Rectal smooth muscle tissue (tissue), 1 donor: Measurements from ENCODE around the gene MPPED2.

ENCODE experiments used
- H3K27ac ChIP-seq: one replicate; pipeline ENCODE4 v1.7.0; 2013; ENCODE audit warnings: low read depth, low read length, inconsistent platforms
- H3K27me3 ChIP-seq: one replicate; pipeline ENCODE4 v1.7.0; 2013; ENCODE audit warnings: low read length; ENCODE audit not compliant: control insufficient read depth, insufficient read depth
- H3K36me3 ChIP-seq: one replicate; pipeline ENCODE4 v1.7.0; 2013; ENCODE audit warnings: low read length; ENCODE audit not compliant: control insufficient read depth, insufficient read depth
- H3K4me1 ChIP-seq: one replicate; pipeline ENCODE4 v1.7.0; 2013; ENCODE audit warnings: low read length; ENCODE audit not compliant: control insufficient read depth, insufficient read depth
- H3K4me3 ChIP-seq: one replicate; pipeline ENCODE4 v1.7.0; 2013; ENCODE audit warnings: low read length
- H3K9ac ChIP-seq: one replicate; pipeline ENCODE4 v1.7.0; 2013; ENCODE audit warnings: low read length

Gene MPPED2

GRCh38 chr11:30453705-30454104 lies 132.4 kb downstream of the MPPED2 start:
- Histone ChIP-seq H3K27me3 (no peaks in the 10 kb centered on the region), H3K4me3 (no peak overlapping the region), H3K27ac (no peak overlapping the region), H3K36me3 (no peaks in the 10 kb centered on the region), H3K4me1 (peaks cover 10% of the 10 kb centered on the region), H3K9ac (no peak overlapping the region)

- H3K4me1 ChIP-seq, result peaks cover 10% of the 10 kb centered on the region
Observed at GRCh38 chr11:30452842-30453241, 133.3 kb downstream of the MPPED2 start.

GRCh38 chr11:30452114-30452513 lies 134.0 kb downstream of the MPPED2 start:
- no peak overlapping the region for H3K9ac ChIP-seq
- no peaks in the 10 kb centered on the region for H3K36me3 ChIP-seq
- no peak overlapping the region for H3K4me3 ChIP-seq
- H3K27ac ChIP-seq, result no peak overlapping the region
- H3K4me1 ChIP-seq, result peaks cover 10% of the 10 kb centered on the region
- H3K27me3 ChIP-seq, result no peaks in the 10 kb centered on the region

More at GRCh38 chr11:30452842-30453241, 133.3 kb downstream of the MPPED2 start:
- Histone ChIP-seq H3K36me3 (no peaks in the 10 kb centered on the region), H3K9ac (no peak overlapping the region), H3K27me3 (no peaks in the 10 kb centered on the region), H3K4me3 (no peak overlapping the region), H3K27ac (no peak overlapping the region)

- H3K9ac ChIP-seq, result no peak overlapping the region
Observed at GRCh38 chr11:30451626-30452025, 134.5 kb downstream of the MPPED2 start.

GRCh38 chr11:30451167-30451566 lies 135.0 kb downstream of the MPPED2 start:
- H3K27ac ChIP-seq, result no peak overlapping the region

More at GRCh38 chr11:30451626-30452025, 134.5 kb downstream of the MPPED2 start:
- Histone ChIP-seq H3K36me3 (no peaks in the 10 kb centered on the region), H3K4me3 (no peak overlapping the region), H3K27me3 (no peaks in the 10 kb centered on the region), H3K27ac (no peak overlapping the region), H3K4me1 (peaks cover 10% of the 10 kb centered on the region)

GRCh38 chr11:30447058-30447640 lies 139.0 kb downstream of the MPPED2 start:
- H3K4me1 ChIP-seq, result no peaks in the 10 kb centered on the region
- no peak overlapping the region for H3K4me3 ChIP-seq
- H3K27ac ChIP-seq, result no peak overlapping the region
- no peaks in the 10 kb centered on the region for H3K36me3 ChIP-seq
- H3K9ac ChIP-seq, result no peak overlapping the region
- H3K27me3 ChIP-seq, result no peaks in the 10 kb centered on the region

More at GRCh38 chr11:30451167-30451566, 135.0 kb downstream of the MPPED2 start:
- H3K4me1 ChIP-seq, result peaks cover 10% of the 10 kb centered on the region
- no peak overlapping the region for H3K4me3 ChIP-seq
- H3K27me3 ChIP-seq, result no peaks in the 10 kb centered on the region
- no peaks in the 10 kb centered on the region for H3K36me3 ChIP-seq
- no peak overlapping the region for H3K9ac ChIP-seq

GRCh38 chr11:30446520-30446919 lies 139.6 kb downstream of the MPPED2 start:
- Histone ChIP-seq H3K4me3 (no peak overlapping the region), H3K9ac (no peak overlapping the region), H3K27me3 (no peaks in the 10 kb centered on the region), H3K36me3 (no peaks in the 10 kb centered on the region), H3K27ac (no peak overlapping the region), H3K4me1 (no peaks in the 10 kb centered on the region)

GRCh38 chr11:30445056-30445455 lies 141.1 kb downstream of the MPPED2 start:
- Histone ChIP-seq H3K9ac (no peak overlapping the region), H3K27ac (no peak overlapping the region), H3K4me3 (no peak overlapping the region), H3K4me1 (no peaks in the 10 kb centered on the region), H3K27me3 (no peaks in the 10 kb centered on the region), H3K36me3 (no peaks in the 10 kb centered on the region)

GRCh38 chr11:30440510-30440909 lies 145.6 kb downstream of the MPPED2 start:
- H3K9ac ChIP-seq, result no peak overlapping the region
- no peak overlapping the region for H3K27ac ChIP-seq
- H3K27me3 ChIP-seq, result no peaks in the 10 kb centered on the region
- peaks cover 2% of the 10 kb centered on the region for H3K4me1 ChIP-seq
- no peak overlapping the region for H3K4me3 ChIP-seq
- H3K36me3 ChIP-seq, result no peaks in the 10 kb centered on the region

- Histone ChIP-seq H3K27ac (no peak overlapping the region), H3K27me3 (no peaks in the 10 kb centered on the region), H3K36me3 (no peaks in the 10 kb centered on the region), H3K9ac (no peak overlapping the region), H3K4me1 (peaks cover 27% of the 10 kb centered on the region), H3K4me3 (no peak overlapping the region)
Observed at GRCh38 chr11:30436801-30437200, 149.4 kb downstream of the MPPED2 start.

GRCh38 chr11:30435488-30435887 lies 150.7 kb downstream of the MPPED2 start:
- Histone ChIP-seq H3K27ac (no peak overlapping the region), H3K9ac (no peak overlapping the region), H3K27me3 (no peaks in the 10 kb centered on the region), H3K4me1 (peaks cover 27% of the 10 kb centered on the region), H3K36me3 (no peaks in the 10 kb centered on the region), H3K4me3 (no peak overlapping the region)

GRCh38 chr11:30434901-30435300 lies 151.3 kb downstream of the MPPED2 start:
- peak overlapping the region; percentile 8 for H3K27ac ChIP-seq
- H3K27me3 ChIP-seq, result no peaks in the 10 kb centered on the region
- H3K9ac ChIP-seq, result no peak overlapping the region
- H3K4me1 ChIP-seq, result peaks cover 27% of the 10 kb centered on the region
- no peak overlapping the region for H3K4me3 ChIP-seq
- no peaks in the 10 kb centered on the region for H3K36me3 ChIP-seq

GRCh38 chr11:30433831-30434230 lies 152.3 kb downstream of the MPPED2 start:
- no peak overlapping the region for H3K4me3 ChIP-seq
- H3K27ac ChIP-seq, result peak overlapping the region; percentile 4

More at GRCh38 chr11:30433831-30434230, 152.3 kb downstream of the MPPED2 start:
- H3K4me1 ChIP-seq, result peaks cover 27% of the 10 kb centered on the region
- no peaks in the 10 kb centered on the region for H3K27me3 ChIP-seq
- no peaks in the 10 kb centered on the region for H3K36me3 ChIP-seq
- H3K9ac ChIP-seq, result no peak overlapping the region
